ENCODE results near the gene ADAM12. TPM values are rescaled to one million over a fixed set of nuclear protein-coding genes. Genes with fewer than 3 reads are reported as not detected.
"Not testable (repeated sequence)": the region's sequence is repeated elsewhere in the genome, so short reads cannot be mapped to it uniquely, and the experiment has no call there.

The ADAM12 gene
- total and polyA plus RNA-seq, 7 donors: under 0.01 to 0.82 (median 0.46) TPM; not detected in 1

DNA sequence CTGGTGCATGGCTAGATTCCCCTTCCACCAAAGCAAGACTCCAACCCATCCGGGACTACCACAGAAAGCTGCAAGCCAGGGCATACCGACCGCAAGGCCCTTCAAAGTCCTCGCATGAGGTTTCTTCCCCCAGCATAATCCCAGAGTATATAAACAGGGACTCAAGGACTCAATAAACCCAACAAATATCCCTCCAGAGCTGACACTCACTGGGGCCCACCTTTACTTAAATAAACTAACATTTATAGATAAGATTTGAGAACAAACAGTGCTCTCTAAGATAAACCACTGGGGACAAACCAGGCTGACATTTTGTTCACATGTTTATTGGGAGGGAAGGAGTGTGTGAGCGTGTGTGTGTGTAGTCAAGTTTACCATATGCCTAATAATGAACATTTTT lies 138.2 kb downstream of the ADAM12 start:
- Histone ChIP-seq H3K4me3 (no peak overlapping the region), H3K36me3 (no peaks in the 10 kb centered on the region), H3K4me1 (peaks cover 0 to 19% (median 5%) of the 10 kb centered on the region in 4 donors), H3K27ac (no peak overlapping the region), H3K9me3 (no peaks in the 10 kb centered on the region), H3K27me3 (no peaks in the 10 kb centered on the region)
- intact Hi-C loops (cut with DNase I): no loop called here
- 58 to 64% methylated on average over 5 of the region's 5 CpGs for WGBS, 2 donors
- no peak for DNase-seq
- TF ChIP-seq POLR2AphosphoS5 (IDR thresholded peaks at IDR 0.05) (no peak), EP300 (IDR thresholded peaks at IDR 0.05) (no peak), POLR2A (IDR thresholded peaks at IDR 0.05) (no peak)
- TF ChIP-seq, protein P1, sequence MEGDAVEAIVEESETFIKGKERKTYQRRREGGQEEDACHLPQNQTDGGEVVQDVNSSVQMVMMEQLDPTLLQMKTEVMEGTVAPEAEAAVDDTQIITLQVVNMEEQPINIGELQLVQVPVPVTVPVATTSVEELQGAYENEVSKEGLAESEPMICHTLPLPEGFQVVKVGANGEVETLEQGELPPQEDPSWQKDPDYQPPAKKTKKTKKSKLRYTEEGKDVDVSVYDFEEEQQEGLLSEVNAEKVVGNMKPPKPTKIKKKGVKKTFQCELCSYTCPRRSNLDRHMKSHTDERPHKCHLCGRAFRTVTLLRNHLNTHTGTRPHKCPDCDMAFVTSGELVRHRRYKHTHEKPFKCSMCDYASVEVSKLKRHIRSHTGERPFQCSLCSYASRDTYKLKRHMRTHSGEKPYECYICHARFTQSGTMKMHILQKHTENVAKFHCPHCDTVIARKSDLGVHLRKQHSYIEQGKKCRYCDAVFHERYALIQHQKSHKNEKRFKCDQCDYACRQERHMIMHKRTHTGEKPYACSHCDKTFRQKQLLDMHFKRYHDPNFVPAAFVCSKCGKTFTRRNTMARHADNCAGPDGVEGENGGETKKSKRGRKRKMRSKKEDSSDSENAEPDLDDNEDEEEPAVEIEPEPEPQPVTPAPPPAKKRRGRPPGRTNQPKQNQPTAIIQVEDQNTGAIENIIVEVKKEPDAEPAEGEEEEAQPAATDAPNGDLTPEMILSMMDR (IDR thresholded peaks at IDR 0.05): no peak

DNA sequence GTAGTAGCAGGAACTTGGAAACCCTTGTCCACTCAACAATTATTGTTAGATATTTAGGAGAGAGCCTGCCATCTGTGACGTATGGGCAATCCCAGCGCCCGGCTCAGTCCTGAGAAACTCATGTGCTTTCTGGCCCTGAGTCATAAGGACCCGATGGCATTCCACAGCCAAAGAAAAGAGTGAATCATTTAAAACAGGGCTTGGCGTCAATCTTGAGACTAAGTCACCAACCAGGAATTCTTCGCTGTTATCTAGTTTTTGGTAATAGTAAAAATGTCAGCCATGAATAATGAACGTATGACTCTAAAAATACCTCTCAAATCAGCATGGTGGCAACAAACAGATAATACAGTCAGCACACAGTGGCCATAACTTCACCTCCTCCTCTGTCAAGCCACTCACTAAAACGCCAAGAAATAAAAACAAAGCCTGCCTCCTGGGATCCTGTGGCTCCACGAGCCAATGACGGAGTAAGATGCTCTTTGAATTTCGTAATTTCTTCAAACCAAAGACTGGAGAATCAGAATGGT lies 140.8 kb downstream of the ADAM12 start:
- Histone ChIP-seq H3K4me3 (no peak overlapping the region), H3K36me3 (no peaks in the 10 kb centered on the region), H3K9me3 (no peaks in the 10 kb centered on the region), H3K27ac (peak overlapping the region in 2 of 4 donors; percentile 46 to 47), H3K27me3 (no peaks in the 10 kb centered on the region), H3K4me1 (peaks cover 0 to 6% (median 2%) of the 10 kb centered on the region in 4 donors)
- peak; percentile 83 for DNase-seq
- intact Hi-C loops (cut with DNase I): no loop called here
- TF ChIP-seq EP300 (IDR thresholded peaks at IDR 0.05) (no peak), POLR2A (IDR thresholded peaks at IDR 0.05) (no peak), POLR2AphosphoS5 (IDR thresholded peaks at IDR 0.05) (peak in 2 of 4 donors; percentile 47 to 59)
- TF ChIP-seq, protein P1 (IDR thresholded peaks at IDR 0.05): no peak
- WGBS, 2 donors: 71 to 75% methylated on average over 11 of the region's 11 CpGs

DNA sequence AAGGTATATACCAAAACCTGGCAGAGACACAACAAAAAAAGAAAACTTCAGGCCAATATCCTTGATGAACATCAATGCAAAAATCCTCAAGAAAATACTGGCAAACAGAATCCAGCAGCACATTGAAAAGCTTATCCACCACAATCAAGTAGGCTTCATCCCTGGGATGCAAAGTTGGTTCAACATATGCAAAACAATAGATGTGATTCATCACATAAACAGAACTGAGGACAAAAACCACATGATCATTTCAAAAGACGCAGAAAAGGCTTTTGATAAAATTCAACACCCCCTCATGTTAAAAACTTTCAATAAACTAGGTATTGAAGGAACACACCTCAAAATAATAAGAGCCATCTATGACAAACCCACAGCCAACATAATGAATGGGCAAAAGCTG lies 141.9 kb downstream of the ADAM12 start:
- H3K9me3 ChIP-seq; intact Hi-C loops (cut with DNase I); H3K27me3 ChIP-seq; H3K36me3 ChIP-seq; H3K4me1 ChIP-seq; H3K27ac ChIP-seq; H3K4me3 ChIP-seq; DNase-seq: not testable (repeated sequence)
- 91% methylated on average over 1 of the region's 1 CpG for WGBS, 2 donors

DNA sequence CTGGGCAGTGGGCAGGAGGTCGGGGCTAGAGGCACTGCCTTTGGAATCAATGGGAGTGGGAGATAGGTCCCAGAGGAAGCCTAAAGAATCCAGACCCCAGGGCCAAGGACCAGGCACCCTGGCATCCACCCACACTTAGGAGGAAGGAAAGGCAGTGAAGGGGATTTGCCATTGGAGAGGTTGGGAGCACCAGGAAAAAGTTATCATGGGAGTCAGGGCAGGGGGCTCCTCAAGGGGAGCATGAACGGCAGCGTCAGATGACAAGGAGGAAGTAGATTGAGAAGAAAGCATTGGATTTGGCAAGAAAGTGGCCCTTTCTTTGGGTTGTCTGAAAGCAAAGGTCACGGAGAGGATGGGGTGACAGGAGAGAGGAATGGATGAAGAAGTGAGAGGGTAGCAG lies 142.8 kb downstream of the ADAM12 start:
- Histone ChIP-seq H3K36me3 (no peaks in the 10 kb centered on the region), H3K27ac (no peak overlapping the region), H3K9me3 (no peaks in the 10 kb centered on the region), H3K27me3 (no peaks in the 10 kb centered on the region), H3K4me3 (no peak overlapping the region), H3K4me1 (peaks cover 0 to 6% (median 2%) of the 10 kb centered on the region in 4 donors)
- intact Hi-C loops (cut with DNase I): no loop called here
- DNase-seq: no peak
- WGBS, 2 donors: 69 to 75% methylated on average over 4 of the region's 4 CpGs
- TF ChIP-seq EP300 (IDR thresholded peaks at IDR 0.05) (no peak), POLR2A (IDR thresholded peaks at IDR 0.05) (no peak), POLR2AphosphoS5 (IDR thresholded peaks at IDR 0.05) (no peak)
- TF ChIP-seq, protein P1 (IDR thresholded peaks at IDR 0.05): no peak

DNA sequence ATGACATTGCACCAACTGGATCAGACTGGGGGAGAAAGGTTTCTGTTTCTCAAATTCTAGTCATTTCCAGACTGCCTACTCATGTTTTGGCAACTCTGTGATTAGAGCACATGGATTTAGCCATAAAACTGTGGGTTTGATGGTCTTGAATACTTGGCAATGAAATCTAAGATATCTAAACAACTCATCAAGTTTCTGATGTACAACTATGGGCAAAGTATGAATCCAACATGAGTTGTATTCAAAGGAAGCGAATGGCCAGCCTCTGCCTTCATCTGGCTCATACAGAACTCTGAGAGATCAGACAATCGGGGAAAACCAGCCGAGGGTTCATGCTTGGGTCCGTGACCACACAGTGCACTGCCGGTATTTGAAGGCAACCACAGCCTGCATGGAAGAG lies 144.3 kb downstream of the ADAM12 start:
- 83 to 84% methylated on average over 5 of the region's 5 CpGs for WGBS, 2 donors
- H3K27ac ChIP-seq: no peak overlapping the region

More for the DNA sequence above, 144.3 kb downstream of the ADAM12 start:
- DNase-seq: no peak
- Histone ChIP-seq H3K27me3 (no peaks in the 10 kb centered on the region), H3K9me3 (no peaks in the 10 kb centered on the region), H3K36me3 (no peaks in the 10 kb centered on the region), H3K4me1 (peaks cover 0 to 6% (median 2%) of the 10 kb centered on the region in 4 donors), H3K4me3 (no peak overlapping the region)
- intact Hi-C loops (cut with DNase I): no loop called here
- TF ChIP-seq POLR2AphosphoS5 (IDR thresholded peaks at IDR 0.05) (no peak), EP300 (IDR thresholded peaks at IDR 0.05) (no peak), POLR2A (IDR thresholded peaks at IDR 0.05) (no peak)
- TF ChIP-seq, protein P1 (IDR thresholded peaks at IDR 0.05): no peak

All from sigmoid colon (tissue), 7 donors.